NCI-H1694 treated with DMSO at 0.1 percent for 48 hours (cell line): ENCODE results near the gene RAG2.

Experiments
- DNase-seq: peaks from one replicate; lab custom pipeline; 2025; lab: John Stamatoyannopoulos, UW

RAG2 gene

GRCh38 chr11:36598051-36598450 is at the start of gene RAG2:
RAG2 (minus strand) TSS chr11:36598236; CDS start chr11:36594168, 4,068 bp downstream.
- no peak for DNase-seq

GRCh38 chr11:36638556-36638955 is 40.5 kb upstream of the RAG2 start:
- DNase-seq: no peak

GRCh38 chr11:36635066-36635862 is 37.2 kb upstream of the RAG2 start:
- DNase-seq: no peak

GRCh38 chr11:36631774-36632173 is 33.7 kb upstream of the RAG2 start:
- DNase-seq: no peak

- no peak for DNase-seq
These were observed 30.8 kb upstream of the RAG2 start for GRCh38 chr11:36628765-36629244.

GRCh38 chr11:36628141-36628540 is 30.1 kb upstream of the RAG2 start:
- no peak for DNase-seq

GRCh38 chr11:36627471-36627870 is 29.4 kb upstream of the RAG2 start:
- no peak for DNase-seq

GRCh38 chr11:36627006-36627405 is 29.0 kb upstream of the RAG2 start:
- DNase-seq: no peak

- no peak for DNase-seq
These were observed 25.5 kb upstream of the RAG2 start for GRCh38 chr11:36623494-36623893.

GRCh38 chr11:36622431-36623136 is 24.5 kb upstream of the RAG2 start:
- DNase-seq: no peak

GRCh38 chr11:36620246-36620645 is 22.2 kb upstream of the RAG2 start:
- no peak for DNase-seq

- DNase-seq: no peak
These were observed 21.5 kb upstream of the RAG2 start for GRCh38 chr11:36619502-36619901.

GRCh38 chr11:36618363-36619047 is 20.5 kb upstream of the RAG2 start:
- no peak for DNase-seq

GRCh38 chr11:36617543-36618362 is 19.7 kb upstream of the RAG2 start:
- no peak for DNase-seq

GRCh38 chr11:36615826-36616225 is 17.8 kb upstream of the RAG2 start:
- DNase-seq: no peak

GRCh38 chr11:36609383-36609782 is 11.3 kb upstream of the RAG2 start:
- DNase-seq: no peak

- no peak for DNase-seq
These were observed 10.6 kb upstream of the RAG2 start for GRCh38 chr11:36608491-36609199.

GRCh38 chr11:36605221-36606216 is 7.5 kb upstream of the RAG2 start:
- DNase-seq: no peak

GRCh38 chr11:36602135-36602534 is 4.1 kb upstream of the RAG2 start:
- DNase-seq: no peak

GRCh38 chr11:36601155-36601554 is 3.1 kb upstream of the RAG2 start:
- no peak for DNase-seq
